Activated effector memory CD4-positive, alpha-beta T cell treated with Interleukin-2 at 50 U/mL for 16 hours (primary cell): ENCODE results near the gene GPC5.
"Not testable (repeated sequence)": the region's sequence is repeated elsewhere in the genome, so short reads cannot be mapped to it uniquely, and the experiment has no call there.

ENCODE experiments used
- DNase-seq: peaks from one replicate; pipeline ENCODE4 v3.0.0-alpha.2; 2020

Gene GPC5

GRCh38 chr13:92602560-92602959 lies 1204.1 kb downstream of the GPC5 start:
- DNase-seq, result no peak

DNA sequence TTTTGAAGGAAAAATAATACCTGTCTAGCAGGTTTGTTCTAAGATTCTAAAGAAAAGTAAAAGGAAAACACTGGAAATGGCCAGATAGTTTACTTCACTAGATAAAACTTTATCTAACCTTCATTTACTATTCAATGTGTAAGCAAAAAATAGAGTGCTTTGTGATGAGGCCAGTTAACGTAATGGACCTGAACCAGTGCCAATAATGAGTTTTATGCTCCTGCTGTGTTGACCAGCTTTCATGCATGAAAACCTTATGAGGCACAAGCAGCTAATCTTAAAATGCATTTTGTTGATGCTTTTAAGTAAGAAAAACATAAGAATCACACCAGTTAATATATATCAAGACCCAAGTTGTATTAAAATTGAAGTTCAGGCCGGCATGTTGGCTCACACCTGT lies 1211.0 kb downstream of the GPC5 start:
- DNase-seq, result no peak

DNA sequence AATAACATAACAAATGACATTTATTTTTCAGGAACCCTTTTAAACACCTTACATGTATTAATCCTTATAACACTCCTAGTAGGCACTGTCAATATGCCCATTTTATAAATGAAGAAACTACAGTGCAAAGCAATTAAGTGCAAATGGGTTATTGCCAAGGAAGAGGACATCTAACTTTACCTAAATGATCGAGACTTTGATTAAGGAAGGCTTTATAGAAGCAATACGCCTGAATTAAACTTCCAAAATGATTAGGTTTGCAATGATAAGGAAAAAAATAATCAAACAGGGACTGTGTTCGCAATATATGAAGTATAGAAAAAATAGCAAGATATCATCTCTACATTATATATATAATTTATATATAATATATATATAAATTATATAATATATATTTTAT lies 1214.5 kb downstream of the GPC5 start:
- DNase-seq, result no peak

- DNase-seq, result no peak
These were observed 1215.5 kb downstream of the GPC5 start for GRCh38 chr13:92613921-92614320.

DNA sequence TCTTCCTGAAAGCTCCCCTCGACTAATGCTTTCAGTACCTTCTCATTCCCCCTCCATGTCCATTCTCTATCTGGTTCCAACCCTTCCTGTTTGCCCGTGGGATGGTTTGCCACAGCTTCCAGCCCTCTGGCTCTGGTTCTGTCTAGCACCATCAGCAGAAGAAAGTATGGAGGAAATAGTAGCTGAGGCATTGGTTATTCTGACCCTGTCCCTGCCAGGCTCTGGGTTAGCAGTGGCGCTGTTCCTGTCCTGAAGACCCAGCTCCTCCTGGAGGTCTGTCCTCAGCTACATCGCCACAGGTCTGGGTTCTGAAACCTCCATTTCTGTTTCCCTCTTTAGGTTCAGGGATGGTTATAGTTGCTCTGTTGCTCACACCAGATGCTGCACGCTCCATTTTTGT lies 1223.6 kb downstream of the GPC5 start:
- DNase-seq, result no peak

DNA sequence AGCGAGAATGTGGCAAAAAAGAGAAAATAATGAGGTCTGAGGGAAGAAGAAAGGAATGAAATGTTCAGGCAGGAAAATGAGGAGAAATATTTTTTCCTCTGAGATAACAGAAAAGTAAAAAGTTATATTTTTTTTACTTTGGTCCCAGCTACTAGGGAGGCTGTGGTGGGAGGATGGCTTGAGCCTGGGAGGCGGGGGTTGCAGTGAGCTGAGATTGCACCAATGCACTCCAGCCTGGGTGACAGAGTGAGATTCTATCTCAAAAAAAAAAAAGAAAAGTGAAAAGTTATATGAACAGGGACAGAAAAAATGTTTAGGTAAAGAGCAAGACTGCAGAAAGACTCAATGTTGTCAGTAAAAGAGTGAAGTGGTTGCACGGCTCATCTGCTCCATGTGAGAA lies 1224.5 kb downstream of the GPC5 start:
- no peak for DNase-seq

DNA sequence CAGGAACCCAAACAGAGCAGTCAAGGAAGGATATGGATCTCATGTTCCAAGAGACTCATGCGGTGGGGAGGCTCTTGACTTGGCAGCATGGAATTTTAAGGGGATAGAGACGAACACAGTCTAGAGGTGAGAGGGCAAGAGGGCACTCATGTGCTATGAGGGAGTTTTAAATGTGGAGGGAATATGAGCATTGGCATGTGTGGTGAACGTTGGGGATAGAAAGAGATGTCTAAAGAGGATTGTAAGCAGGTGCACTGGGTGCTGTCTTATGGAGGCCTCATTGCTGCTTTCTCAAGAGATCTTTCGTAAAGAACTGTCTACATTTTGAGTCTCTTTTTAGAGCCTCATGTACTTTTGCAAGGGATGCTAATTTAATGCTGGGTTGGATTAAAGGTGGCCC lies 1227.9 kb downstream of the GPC5 start:
- DNase-seq, result no peak

DNA sequence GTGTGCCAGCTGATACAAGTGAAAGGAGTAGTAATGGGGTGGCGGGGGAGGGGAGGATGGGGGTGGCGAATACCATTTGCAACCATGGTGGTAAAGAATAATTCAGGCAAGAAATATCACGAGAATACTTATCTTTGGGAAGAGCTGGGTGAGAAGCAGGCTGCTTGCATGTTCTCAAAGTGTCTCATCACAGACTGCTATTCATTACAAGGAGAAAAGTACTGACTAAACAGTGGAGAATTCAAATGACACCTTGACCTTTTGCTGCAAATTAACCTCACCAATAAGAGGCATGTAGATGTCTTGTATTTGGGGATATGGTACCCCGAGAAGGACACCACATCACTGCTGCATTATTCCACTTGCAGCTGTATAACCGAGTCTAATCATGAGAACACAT lies 1242.5 kb downstream of the GPC5 start:
- no peak for DNase-seq

- DNase-seq, result no peak
These were observed 1250.9 kb downstream of the GPC5 start for GRCh38 chr13:92649140-92649813.

DNA sequence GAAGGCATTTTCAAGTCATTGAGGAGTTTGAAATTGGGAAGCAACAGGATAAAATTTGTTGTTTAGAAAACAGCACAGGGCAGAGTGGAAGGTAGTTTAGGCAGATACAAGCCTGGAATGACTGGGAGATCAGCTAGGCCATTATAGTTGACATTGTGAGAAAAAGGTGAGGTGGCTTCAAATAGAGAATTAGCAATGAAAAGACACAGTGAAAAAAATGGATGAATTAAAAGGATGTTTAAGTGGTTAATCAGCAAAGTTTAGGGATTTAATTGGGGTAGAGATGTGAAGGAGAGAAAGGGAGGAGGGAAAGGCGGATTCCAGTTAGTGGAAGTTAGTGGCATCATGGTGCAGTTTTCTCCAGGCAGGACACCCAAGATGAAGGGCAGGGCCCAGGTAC lies 1257.7 kb downstream of the GPC5 start:
- no peak for DNase-seq

GRCh38 chr13:92656648-92657047 lies 1258.2 kb downstream of the GPC5 start:
- DNase-seq, result no peak

- DNase-seq, result no peak
These were observed 1259.1 kb downstream of the GPC5 start for GRCh38 chr13:92657565-92657964.

DNA sequence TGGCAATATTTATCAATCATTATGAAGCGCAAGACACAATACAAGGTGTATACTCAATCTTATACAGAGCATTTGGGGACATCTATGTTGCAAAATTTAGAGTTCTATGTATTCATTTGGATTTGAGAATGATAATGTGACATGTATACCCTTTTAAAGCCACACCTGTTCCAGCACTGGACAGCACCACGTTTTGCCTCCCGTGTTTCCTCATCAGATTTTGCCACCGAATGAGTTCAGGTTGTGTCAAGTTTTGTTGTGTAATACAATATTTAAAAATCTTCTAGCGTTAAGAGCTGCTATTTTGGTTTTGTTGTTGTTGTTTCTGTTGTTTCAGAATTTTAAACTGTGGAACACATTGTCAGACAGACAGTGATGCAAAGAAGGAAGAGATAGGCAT lies 1259.9 kb downstream of the GPC5 start:
- no peak for DNase-seq

DNA sequence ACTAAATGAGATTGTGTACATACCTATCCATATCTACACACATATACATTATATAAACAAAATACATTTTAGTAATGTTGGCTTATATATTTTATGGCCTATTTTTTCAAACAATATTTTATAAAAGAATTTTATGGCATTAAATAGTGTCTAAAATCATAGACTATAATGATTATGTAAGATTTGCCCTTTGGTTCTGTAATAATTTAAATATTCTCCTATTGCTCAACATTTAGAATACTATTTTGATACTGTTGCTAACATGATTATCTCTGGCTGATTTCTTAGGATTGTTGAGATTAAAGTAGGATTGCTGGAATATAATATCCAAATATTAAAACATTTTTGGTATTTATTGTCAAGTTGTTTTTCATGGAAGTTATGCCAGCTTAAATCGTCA lies 1263.0 kb downstream of the GPC5 start:
- DNase-seq, result no peak

GRCh38 chr13:92668157-92668556 lies 1269.7 kb downstream of the GPC5 start:
- DNase-seq, result no peak

DNA sequence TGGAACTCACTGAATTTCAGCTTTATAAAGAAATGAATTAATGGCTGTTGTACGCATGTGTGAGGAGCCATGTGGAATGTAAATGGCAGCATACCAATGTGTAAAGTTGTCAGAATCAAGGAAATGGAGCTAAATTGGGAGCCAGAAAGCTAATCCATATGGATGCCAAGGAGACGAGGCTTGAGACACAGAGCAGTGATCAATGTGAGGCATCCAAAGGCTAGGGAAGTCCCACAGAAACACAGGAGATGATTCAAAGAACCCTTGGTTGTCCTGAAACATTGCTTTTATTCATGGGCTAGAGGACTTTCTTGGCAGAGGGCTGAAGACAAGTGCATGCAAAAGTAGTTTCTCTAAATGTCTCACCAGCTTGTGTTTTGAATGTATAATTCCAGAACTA lies 1271.7 kb downstream of the GPC5 start:
- DNase-seq, result no peak

DNA sequence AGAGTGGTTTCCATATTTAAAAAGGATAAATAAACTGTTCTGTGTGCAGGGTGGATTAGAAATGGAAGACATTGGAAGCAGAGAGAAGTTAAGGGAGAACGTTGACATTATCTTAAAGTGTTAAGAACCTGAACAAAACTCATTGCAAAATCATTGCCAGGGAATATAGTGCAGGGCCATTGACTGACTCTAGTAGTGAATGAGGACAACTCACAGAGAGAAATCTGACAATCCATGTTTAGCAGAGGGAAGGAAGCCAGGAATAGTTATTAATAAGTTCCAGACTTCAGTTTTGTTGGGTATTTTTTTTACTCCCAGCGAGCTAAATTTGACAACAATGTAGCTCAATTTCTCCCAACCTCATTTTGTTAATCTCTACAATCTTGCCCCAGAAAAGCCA lies 1273.4 kb downstream of the GPC5 start:
- DNase-seq, result no peak

GRCh38 chr13:92676246-92676645 lies 1277.8 kb downstream of the GPC5 start:
- DNase-seq, result no peak

- DNase-seq, result no peak
These were observed 1279.2 kb downstream of the GPC5 start for GRCh38 chr13:92677571-92677970.

- no peak for DNase-seq
These were observed 1281.2 kb downstream of the GPC5 start for GRCh38 chr13:92679602-92680001.

GRCh38 chr13:92681239-92681638 lies 1282.8 kb downstream of the GPC5 start:
- no peak for DNase-seq

- DNase-seq, result no peak
These were observed 1284.6 kb downstream of the GPC5 start for GRCh38 chr13:92682832-92683517.

GRCh38 chr13:92694047-92694446 lies 1295.6 kb downstream of the GPC5 start:
- no peak for DNase-seq

- not testable (repeated sequence) for DNase-seq
These were observed 1297.4 kb downstream of the GPC5 start for GRCh38 chr13:92695827-92696226.

DNA sequence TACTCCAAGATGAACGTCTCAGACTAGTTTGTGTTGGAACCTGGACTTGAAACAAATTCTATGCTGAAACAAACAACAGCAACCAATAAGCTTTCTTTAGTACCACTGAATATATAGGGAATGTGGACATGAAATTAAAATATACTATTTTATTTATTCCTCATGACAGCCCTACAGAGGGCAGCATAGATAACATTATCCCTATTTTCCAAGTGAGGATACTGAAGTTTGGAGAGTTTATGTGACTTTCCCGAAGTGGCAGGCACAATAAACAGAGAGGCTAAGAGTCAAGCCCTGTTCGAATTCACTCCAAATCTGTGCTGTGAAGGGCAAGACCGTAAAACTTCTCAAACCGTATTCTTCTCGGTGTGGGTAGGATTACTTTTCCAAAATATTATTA lies 1318.3 kb downstream of the GPC5 start:
- DNase-seq, result no peak
